SK-N-SH (cell line): ENCODE results near the gene TPPP. TPM values are rescaled to one million over a fixed set of nuclear protein-coding genes. Genes with fewer than 3 reads are reported as not detected.

Experiments
- CTCF ChIA-PET: fragments of 300-600, 350-600 bp; formaldehyde crosslinking; extraction: SDS; loops from one replicate; lab custom pipeline; 2021; lab: Yijun Ruan, JAX
- POLR2A ChIA-PET: fragments of 350-600 bp; sonication (Branson Sonifier 250); formaldehyde crosslinking; extraction: SDS; loops from one replicate; lab custom pipeline; 2020; ENCODE audit warnings: antibody characterized with exemption, inconsistent platforms; lab: Yijun Ruan, JAX
- DNase-seq: peaks from one replicate; pipeline ENCODE4 v3.0.0; 2012
- H2AFZ ChIP-seq: fragments of 200-600 bp; sonication (generic); 2 replicates; pipeline ENCODE4 v1.8.1; 2016; ENCODE audit warnings: antibody characterized with exemption, mild to moderate bottlenecking, low read depth
- H3F3A ChIP-seq: fragments of 200-600 bp; sonication (generic); replicated peaks from 2 replicates; pipeline ENCODE3; 2016; ENCODE audit warnings: antibody characterized with exemption, mild to moderate bottlenecking; ENCODE audit not compliant: insufficient read depth
- H3K27ac ChIP-seq, 2 experiments: fragments of 200-500 bp in 1 of 2; fragments of 200-600 bp in 1 of 2; sonication (Bioruptor generic) in 1 of 2; sonication (generic), shearing (Covaris generic) in 1 of 2; 2 replicates each; pipeline versions ENCODE4 v1.5.1 to v1.6.1; 2014 to 2016; ENCODE audit warnings: low read depth in 2 of 2, inconsistent platforms in 1 of 2, low read length in 1 of 2, mild to moderate bottlenecking in 1 of 2, mixed read lengths in 1 of 2
- H3K27me3 ChIP-seq: fragments of 200-600 bp; sonication (generic), shearing (Covaris generic); 2 replicates; pipeline ENCODE4 v1.6.1; 2016; ENCODE audit warnings: mixed run types; ENCODE audit not compliant: insufficient read depth
- H3K36me3 ChIP-seq, 2 experiments: fragments of 200-500 bp in 1 of 2; fragments of 200-600 bp in 1 of 2; sonication (Bioruptor generic) in 1 of 2; sonication (generic) in 1 of 2; replicated peaks in 1 of 2; 2 replicates each; pipeline versions ENCODE3 to v1.5.1; 2014 to 2016; ENCODE audit warnings: low read length in 1 of 2, mild to moderate bottlenecking in 1 of 2; ENCODE audit not compliant: insufficient read depth in 2 of 2, control insufficient read depth in 1 of 2
- H3K4me1 ChIP-seq, 2 experiments: fragments of 200-500 bp in 1 of 2; fragments of 200-600 bp in 1 of 2; sonication (Bioruptor generic) in 1 of 2; sonication (generic), shearing (Covaris generic) in 1 of 2; 2 replicates each; pipeline versions ENCODE4 v1.5.1 to v1.6.1; 2014 to 2016; ENCODE audit warnings: low read depth in 1 of 2, low read length in 1 of 2, mixed run types in 1 of 2; ENCODE audit not compliant: insufficient read depth in 2 of 2, control insufficient read depth in 1 of 2
- H3K4me2 ChIP-seq: fragments of 200-600 bp; sonication (generic), shearing (Covaris generic); 2 replicates; pipeline ENCODE4 v1.6.1; 2017; ENCODE audit warnings: mixed run types
- H3K4me3 ChIP-seq, 2 experiments: fragments of 200-500 bp in 1 of 2; fragments of 200-600 bp in 1 of 2; sonication (Bioruptor generic) in 1 of 2; sonication (generic), shearing (Covaris generic) in 1 of 2; 2 replicates each; pipeline versions ENCODE4 v1.5.1 to v1.8.1; 2014 to 2016; ENCODE audit warnings: low read depth in 2 of 2, inconsistent platforms in 1 of 2, low read length in 1 of 2, mild to moderate bottlenecking in 1 of 2, mixed read lengths in 1 of 2, moderate library complexity in 1 of 2
- H3K79me2 ChIP-seq: fragments of 200-600 bp; sonication (generic); 2 replicates; pipeline ENCODE4 v1.8.1; 2017; ENCODE audit warnings: mild to moderate bottlenecking; ENCODE audit not compliant: insufficient read depth
- H3K9ac ChIP-seq: fragments of 200-600 bp; sonication (generic); 2 replicates; pipeline ENCODE4 v1.6.1; 2017; ENCODE audit warnings: mixed run types
- H3K9me2 ChIP-seq: fragments of 200-600 bp; sonication (generic); 2 replicates; pipeline ENCODE4 v1.6.1; 2017; ENCODE audit warnings: mixed run types
- H3K9me3 ChIP-seq: fragments of 200-600 bp; sonication (generic); 2 replicates; pipeline ENCODE4 v1.6.1; 2017; ENCODE audit warnings: mixed run types, mild to moderate bottlenecking, moderate library complexity
- H4K20me1 ChIP-seq: fragments of 200-600 bp; sonication (generic); 2 replicates; pipeline ENCODE4 v1.6.1; 2017; ENCODE audit warnings: mild to moderate bottlenecking, mixed run types; ENCODE audit not compliant: insufficient read depth
- CHD2 ChIP-seq: fragments of 150-350 bp; IDR thresholded peaks from 2 replicates; pipeline ENCODE4 v1.6.1; 2018; ENCODE audit warnings: low read length; ENCODE audit not compliant: partially characterized antibody
- EP300 ChIP-seq, 2 experiments: IDR thresholded peaks; 2 replicates each; pipeline versions ENCODE4 v1.4.0 to v1.6.1; 2012; ENCODE audit warnings: borderline replicate concordance in 1 of 2, low read depth in 1 of 2, low read length in 1 of 2
- FOSL2 ChIP-seq: IDR thresholded peaks from 2 replicates; pipeline ENCODE4 v1.4.0; 2012; ENCODE audit warnings: low read depth, mild to moderate bottlenecking, moderate library complexity, borderline replicate concordance
- FOXJ3 ChIP-seq: sonication (generic); formaldehyde crosslinking; IDR thresholded peaks from 2 replicates; pipeline ENCODE4 v1.5.1; 2020; ENCODE audit warnings: mild to moderate bottlenecking, missing genetic modification reagents
- FOXM1 ChIP-seq: IDR thresholded peaks from 2 replicates; pipeline ENCODE4 v1.4.0; 2012; ENCODE audit warnings: low read depth, mild to moderate bottlenecking
- GABPA ChIP-seq: IDR thresholded peaks from 2 replicates; pipeline ENCODE4 v1.4.0; 2012; ENCODE audit warnings: low read depth, mild to moderate bottlenecking
- GATA2 ChIP-seq: sonication (generic); formaldehyde crosslinking; IDR thresholded peaks from 2 replicates; pipeline ENCODE4 v1.5.0; 2020; ENCODE audit warnings: mild to moderate bottlenecking, missing genetic modification reagents
- JUND ChIP-seq: IDR thresholded peaks from 2 replicates; pipeline ENCODE4 v1.4.0; 2012
- MEF2A ChIP-seq: IDR thresholded peaks from 2 replicates; pipeline ENCODE4 v1.4.0; 2012; ENCODE audit warnings: low read depth, borderline replicate concordance
- NFIC ChIP-seq: IDR thresholded peaks from 2 replicates; pipeline ENCODE4 v1.4.0; 2012; ENCODE audit warnings: borderline replicate concordance
- POLR2AphosphoS5 ChIP-seq: IDR thresholded peaks from 2 replicates; pipeline ENCODE4 v1.6.1; 2012; ENCODE audit warnings: low read depth, low read length
- RAD21 ChIP-seq: IDR thresholded peaks from 2 replicates; pipeline ENCODE4 v1.6.1; 2012; ENCODE audit warnings: mild to moderate bottlenecking, low read length
- RCOR1 ChIP-seq: fragments of 150-350 bp; IDR thresholded peaks from 2 replicates; pipeline ENCODE4 v1.6.1; 2017; ENCODE audit warnings: antibody characterized with exemption, low read length
- RFX5 ChIP-seq: IDR thresholded peaks from 2 replicates; pipeline ENCODE4 v1.6.1; 2012; ENCODE audit warnings: mild to moderate bottlenecking, improper control_type of control experiment, low read length
- SIN3A ChIP-seq: IDR thresholded peaks from 2 replicates; pipeline ENCODE4 v1.6.1; 2012; ENCODE audit warnings: low read depth, mild to moderate bottlenecking, low read length, moderate library complexity, borderline replicate concordance
- SMC3 ChIP-seq: IDR thresholded peaks from 2 replicates; pipeline ENCODE4 v1.6.1; 2012; ENCODE audit warnings: low read depth, low read length, improper control_type of control experiment
- TEAD4 ChIP-seq: IDR thresholded peaks from 2 replicates; pipeline ENCODE4 v1.4.0; 2012; ENCODE audit warnings: mild to moderate bottlenecking, borderline replicate concordance; ENCODE audit not compliant: insufficient read depth
- WGBS: methylation state at CpG from one replicate; pipeline ENCODE4 v1.1.6; 2017; ENCODE audit warnings: low lambda C conversion rate; 5-methylcytosine and 5-hydroxymethylcytosine counted together
- polyA plus RNA-seq, 3 experiments: library from polyadenylated mRNA; depleted of rRNA; stranded (reverse); fragments of >200 nt; gene quantifications; 2 replicates each; pipeline ENCODE4 v1.2.3, GENCODE V29; 2012
- TF ChIP-seq, protein P1 (sequence below): fragments of 150-350 bp; IDR thresholded peaks from 2 replicates; pipeline ENCODE4 v1.6.1; 2017; ENCODE audit warnings: antibody characterized with exemption, low read length, low read depth, borderline replicate concordance
- TF ChIP-seq, protein P2 (sequence below): fragments of 150-350 bp; IDR thresholded peaks from 2 replicates; pipeline ENCODE4 v1.6.1; 2016; ENCODE audit warnings: mild to moderate bottlenecking, low read depth, low read length
- TF ChIP-seq, protein P3 (sequence below): fragments of 200-600 bp; sonication (generic); IDR thresholded peaks from 2 replicates; pipeline ENCODE4 v1.6.1; 2017; ENCODE audit warnings: antibody characterized with exemption, mild to moderate bottlenecking, moderate library complexity
- TF ChIP-seq, protein P4 (sequence below): IDR thresholded peaks from 2 replicates; pipeline ENCODE4 v1.4.0; 2012; ENCODE audit warnings: low read depth
- TF ChIP-seq, protein P5 (sequence below): IDR thresholded peaks from 2 replicates; pipeline ENCODE4 v1.4.0; 2012; ENCODE audit warnings: low read depth, borderline replicate concordance
- TF ChIP-seq, protein P6 (sequence below): IDR thresholded peaks from 2 replicates; pipeline ENCODE4; 2012

TPPP gene
- polyA plus RNA-seq, 1 of the 3 experiments (the other 2 are of a cell fraction) = 0.05 TPM

DNA sequence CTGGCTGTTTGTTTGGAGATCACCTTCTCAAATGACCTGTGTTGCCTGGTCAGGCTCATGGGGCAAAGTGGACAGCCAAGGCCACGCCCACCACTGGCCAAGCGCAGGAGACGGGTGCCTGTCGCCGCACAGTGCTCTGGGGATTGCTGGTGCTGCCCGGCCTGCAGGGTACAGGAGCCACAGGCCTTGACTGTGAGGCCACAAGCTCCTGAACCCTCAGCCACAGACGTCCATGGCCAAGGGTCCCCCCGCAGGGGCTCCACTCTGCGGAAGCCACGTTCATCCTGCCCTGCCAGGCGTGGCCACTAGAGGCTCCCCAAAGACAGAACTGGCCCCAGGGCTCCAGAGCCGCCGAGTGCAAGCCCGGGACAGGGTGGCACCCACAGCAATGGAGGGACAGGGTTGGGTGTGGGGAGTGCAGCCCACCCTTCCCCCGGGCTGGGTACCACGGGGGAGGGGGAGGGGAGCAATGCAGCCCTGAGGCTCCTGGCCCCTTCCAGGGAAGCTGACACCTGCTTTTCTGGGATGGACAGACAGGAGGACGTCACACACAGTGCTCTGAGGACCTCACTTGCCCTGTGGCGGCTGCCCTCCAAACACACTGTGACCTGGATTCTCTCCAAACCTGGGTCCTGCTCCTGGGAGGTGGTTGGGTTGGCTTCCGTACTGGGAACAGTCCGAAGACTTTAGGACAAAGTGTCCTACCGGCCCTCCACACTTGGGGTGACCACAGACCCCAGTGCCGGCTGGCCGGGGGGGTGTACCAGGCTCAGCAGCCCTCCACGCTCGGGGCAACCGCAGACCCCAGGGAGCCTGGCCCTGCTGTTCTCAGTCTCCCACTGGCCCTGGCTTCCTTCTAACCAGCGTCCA, 21.5 kb downstream of the TPPP start:
- CTCF ChIA-PET = interaction anchor here (0.6 to 7.2 kb wide), 21 partner anchors 10 to 496 kb away, joined by 3 to 88 read pairs (median 4); partner anchors contain the start of genes BRD9, NKD2 and TRIP13
- DNase-seq = peak; percentile 92
- 0% methylated on average over 8 of the region's 27 CpGs for WGBS
- TF ChIP-seq, protein P1, sequence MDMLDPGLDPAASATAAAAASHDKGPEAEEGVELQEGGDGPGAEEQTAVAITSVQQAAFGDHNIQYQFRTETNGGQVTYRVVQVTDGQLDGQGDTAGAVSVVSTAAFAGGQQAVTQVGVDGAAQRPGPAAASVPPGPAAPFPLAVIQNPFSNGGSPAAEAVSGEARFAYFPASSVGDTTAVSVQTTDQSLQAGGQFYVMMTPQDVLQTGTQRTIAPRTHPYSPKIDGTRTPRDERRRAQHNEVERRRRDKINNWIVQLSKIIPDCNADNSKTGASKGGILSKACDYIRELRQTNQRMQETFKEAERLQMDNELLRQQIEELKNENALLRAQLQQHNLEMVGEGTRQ = no peak
- TF ChIP-seq, protein P2, sequence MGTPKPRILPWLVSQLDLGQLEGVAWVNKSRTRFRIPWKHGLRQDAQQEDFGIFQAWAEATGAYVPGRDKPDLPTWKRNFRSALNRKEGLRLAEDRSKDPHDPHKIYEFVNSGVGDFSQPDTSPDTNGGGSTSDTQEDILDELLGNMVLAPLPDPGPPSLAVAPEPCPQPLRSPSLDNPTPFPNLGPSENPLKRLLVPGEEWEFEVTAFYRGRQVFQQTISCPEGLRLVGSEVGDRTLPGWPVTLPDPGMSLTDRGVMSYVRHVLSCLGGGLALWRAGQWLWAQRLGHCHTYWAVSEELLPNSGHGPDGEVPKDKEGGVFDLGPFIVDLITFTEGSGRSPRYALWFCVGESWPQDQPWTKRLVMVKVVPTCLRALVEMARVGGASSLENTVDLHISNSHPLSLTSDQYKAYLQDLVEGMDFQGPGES = no peak
- TF ChIP-seq, protein P3, sequence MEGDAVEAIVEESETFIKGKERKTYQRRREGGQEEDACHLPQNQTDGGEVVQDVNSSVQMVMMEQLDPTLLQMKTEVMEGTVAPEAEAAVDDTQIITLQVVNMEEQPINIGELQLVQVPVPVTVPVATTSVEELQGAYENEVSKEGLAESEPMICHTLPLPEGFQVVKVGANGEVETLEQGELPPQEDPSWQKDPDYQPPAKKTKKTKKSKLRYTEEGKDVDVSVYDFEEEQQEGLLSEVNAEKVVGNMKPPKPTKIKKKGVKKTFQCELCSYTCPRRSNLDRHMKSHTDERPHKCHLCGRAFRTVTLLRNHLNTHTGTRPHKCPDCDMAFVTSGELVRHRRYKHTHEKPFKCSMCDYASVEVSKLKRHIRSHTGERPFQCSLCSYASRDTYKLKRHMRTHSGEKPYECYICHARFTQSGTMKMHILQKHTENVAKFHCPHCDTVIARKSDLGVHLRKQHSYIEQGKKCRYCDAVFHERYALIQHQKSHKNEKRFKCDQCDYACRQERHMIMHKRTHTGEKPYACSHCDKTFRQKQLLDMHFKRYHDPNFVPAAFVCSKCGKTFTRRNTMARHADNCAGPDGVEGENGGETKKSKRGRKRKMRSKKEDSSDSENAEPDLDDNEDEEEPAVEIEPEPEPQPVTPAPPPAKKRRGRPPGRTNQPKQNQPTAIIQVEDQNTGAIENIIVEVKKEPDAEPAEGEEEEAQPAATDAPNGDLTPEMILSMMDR = peak; percentile 92
- TF ChIP-seq RCOR1 = no peak
- TF ChIP-seq, protein P4, sequence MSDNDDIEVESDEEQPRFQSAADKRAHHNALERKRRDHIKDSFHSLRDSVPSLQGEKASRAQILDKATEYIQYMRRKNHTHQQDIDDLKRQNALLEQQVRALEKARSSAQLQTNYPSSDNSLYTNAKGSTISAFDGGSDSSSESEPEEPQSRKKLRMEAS = no peak
- no peak for TF ChIP-seq JUND
- TF ChIP-seq, protein P5, sequence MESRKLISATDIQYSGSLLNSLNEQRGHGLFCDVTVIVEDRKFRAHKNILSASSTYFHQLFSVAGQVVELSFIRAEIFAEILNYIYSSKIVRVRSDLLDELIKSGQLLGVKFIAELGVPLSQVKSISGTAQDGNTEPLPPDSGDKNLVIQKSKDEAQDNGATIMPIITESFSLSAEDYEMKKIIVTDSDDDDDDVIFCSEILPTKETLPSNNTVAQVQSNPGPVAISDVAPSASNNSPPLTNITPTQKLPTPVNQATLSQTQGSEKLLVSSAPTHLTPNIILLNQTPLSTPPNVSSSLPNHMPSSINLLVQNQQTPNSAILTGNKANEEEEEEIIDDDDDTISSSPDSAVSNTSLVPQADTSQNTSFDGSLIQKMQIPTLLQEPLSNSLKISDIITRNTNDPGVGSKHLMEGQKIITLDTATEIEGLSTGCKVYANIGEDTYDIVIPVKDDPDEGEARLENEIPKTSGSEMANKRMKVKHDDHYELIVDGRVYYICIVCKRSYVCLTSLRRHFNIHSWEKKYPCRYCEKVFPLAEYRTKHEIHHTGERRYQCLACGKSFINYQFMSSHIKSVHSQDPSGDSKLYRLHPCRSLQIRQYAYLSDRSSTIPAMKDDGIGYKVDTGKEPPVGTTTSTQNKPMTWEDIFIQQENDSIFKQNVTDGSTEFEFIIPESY = no peak
- peak; percentile 68 for TF ChIP-seq SMC3
- TF ChIP-seq FOSL2 = no peak
- TF ChIP-seq FOXM1 = no peak
- TF ChIP-seq MEF2A = no peak
- TF ChIP-seq POLR2AphosphoS5 = no peak
- peak; percentile 88 for TF ChIP-seq RAD21
- TF ChIP-seq CHD2 = no peak
- no peak for TF ChIP-seq FOXJ3 (CRISPR knock-in tag)
- TF ChIP-seq EP300 (IDR thresholded peaks at IDR 0.05; ENCODE audit: borderline replicate concordance in 1 of 2, low read depth in 1 of 2, low read length in 1 of 2) = no peak
- TF ChIP-seq NFIC = no peak
- no peak for TF ChIP-seq SIN3A
- no peak for TF ChIP-seq GATA2 (CRISPR knock-in tag)
- TF ChIP-seq GABPA = no peak
- no peak for TF ChIP-seq RFX5
- no peak for TF ChIP-seq TEAD4
- TF ChIP-seq, protein P6, sequence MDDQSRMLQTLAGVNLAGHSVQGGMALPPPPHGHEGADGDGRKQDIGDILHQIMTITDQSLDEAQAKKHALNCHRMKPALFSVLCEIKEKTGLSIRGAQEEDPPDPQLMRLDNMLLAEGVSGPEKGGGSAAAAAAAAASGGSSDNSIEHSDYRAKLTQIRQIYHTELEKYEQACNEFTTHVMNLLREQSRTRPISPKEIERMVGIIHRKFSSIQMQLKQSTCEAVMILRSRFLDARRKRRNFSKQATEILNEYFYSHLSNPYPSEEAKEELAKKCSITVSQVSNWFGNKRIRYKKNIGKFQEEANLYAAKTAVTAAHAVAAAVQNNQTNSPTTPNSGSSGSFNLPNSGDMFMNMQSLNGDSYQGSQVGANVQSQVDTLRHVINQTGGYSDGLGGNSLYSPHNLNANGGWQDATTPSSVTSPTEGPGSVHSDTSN = no peak

More for the DNA sequence above, 21.5 kb downstream of the TPPP start:
- POLR2A ChIA-PET = interaction anchor here (0.6 kb wide), 1 partner anchor 656 kb away, joined by 3 read pairs; no protein-coding TSS in a partner anchor
- no peaks in the 10 kb centered on the region for H3K27me3 ChIP-seq
- no peak overlapping the region for H3K27ac ChIP-seq
- 0 out of 2 replicates have a peak overlapping the region, but pooled peaks have one; percentile 72 for H2AFZ ChIP-seq
- H3K9ac ChIP-seq = no peak overlapping the region; the same call in 1 of the 2 replicates
- H4K20me1 ChIP-seq = 0 out of 2 replicates have a peak, but pooled peaks cover 3% of the 10 kb centered on the region
- no peaks in the 10 kb centered on the region for H3K9me2 ChIP-seq
- peaks cover 0 to 2% of the 10 kb centered on the region in 2 experiments for H3K36me3 ChIP-seq
- no peaks in the 10 kb centered on the region for H3K9me3 ChIP-seq
- peak overlapping the region; percentile 85 for H3K4me2 ChIP-seq
- peaks cover 12 to 23% of the 10 kb centered on the region in 2 experiments; a peak in 2 of 4 replicates for H3K4me1 ChIP-seq
- no peaks in the 10 kb centered on the region for H3K79me2 ChIP-seq
- H3F3A ChIP-seq = no peaks in the 10 kb centered on the region
- peak overlapping the region; percentile 28 to 57 for H3K4me3 ChIP-seq
